HepG2 (cell line): Measurements from ENCODE around the gene STN1. TPM values are rescaled to one million over a fixed set of nuclear protein-coding genes. Genes with fewer than 3 reads are reported as not detected.

Experiments used
- CREB1 ChIP-seq, 2 experiments: fragments of 450-650 bp in 1 of 2; IDR thresholded peaks; 2 replicates each; pipeline ENCODE4 v1.6.1; 2016 to 2017; ENCODE audit warnings: control low read depth in 1 of 2, mild to moderate bottlenecking in 1 of 2, missing compliant biosample characterization in 1 of 2, missing genetic modification characterization in 1 of 2
- MATR3 ChIP-seq: sonication (generic); formaldehyde crosslinking; IDR thresholded peaks from 2 replicates; pipeline ENCODE4 v1.4.0; 2020; ENCODE audit warnings: missing genetic modification reagents
- NFE2L1 ChIP-seq: sonication (generic); formaldehyde crosslinking; IDR thresholded peaks from 2 replicates; pipeline ENCODE4 v1.4.0; 2020; ENCODE audit warnings: missing genetic modification reagents, mild to moderate bottlenecking, borderline replicate concordance
- NPAS2 ChIP-seq: sonication (generic); formaldehyde crosslinking; IDR thresholded peaks from 2 replicates; pipeline ENCODE4 v1.8.0; 2022; ENCODE audit warnings: mild to moderate bottlenecking, missing genetic modification reagents, borderline replicate concordance
- SALL1 ChIP-seq: sonication (generic); formaldehyde crosslinking; IDR thresholded peaks from 2 replicates; pipeline ENCODE4 v1.8.0; 2022; ENCODE audit warnings: mild to moderate bottlenecking, missing genetic modification reagents
- SETDB1 ChIP-seq: sonication (generic); formaldehyde crosslinking; IDR thresholded peaks from 2 replicates; pipeline ENCODE4 v1.5.1; 2020; ENCODE audit warnings: missing genetic modification reagents, mild to moderate bottlenecking, borderline replicate concordance
- SIN3B ChIP-seq: fragments of 150-350 bp; IDR thresholded peaks from 2 replicates; pipeline ENCODE4 v1.6.1; 2014; ENCODE audit warnings: low read length
- TCF7 ChIP-seq: sonication (generic); IDR thresholded peaks from 2 replicates; pipeline ENCODE4 v1.6.1; 2016; ENCODE audit warnings: antibody characterized with exemption, low read depth
- TEAD2 ChIP-seq: sonication (generic); formaldehyde crosslinking; IDR thresholded peaks from 2 replicates; pipeline ENCODE4 v1.9.0; 2021; ENCODE audit warnings: missing genetic modification reagents
- ZFP36L1 ChIP-seq: sonication (generic); formaldehyde crosslinking; IDR thresholded peaks from 2 replicates; pipeline ENCODE4 v1.8.0; 2022; ENCODE audit warnings: mild to moderate bottlenecking, missing genetic modification reagents, moderate library complexity
- ZFP82 ChIP-seq: sonication (generic); formaldehyde crosslinking; IDR thresholded peaks from 2 replicates; pipeline ENCODE4 v1.5.1; 2020; ENCODE audit warnings: mild to moderate bottlenecking, missing genetic modification reagents, borderline replicate concordance
- ZFY ChIP-seq: sonication (generic); formaldehyde crosslinking; IDR thresholded peaks from 2 replicates; pipeline ENCODE4 v1.4.0; 2020; ENCODE audit warnings: missing genetic modification reagents
- ZNF550 ChIP-seq: sonication (generic); formaldehyde crosslinking; IDR thresholded peaks from 2 replicates; pipeline ENCODE4 v1.4.0; 2020; ENCODE audit warnings: mild to moderate bottlenecking, missing genetic modification reagents, borderline replicate concordance
- ZNF564 ChIP-seq: sonication (generic); formaldehyde crosslinking; IDR thresholded peaks from 2 replicates; pipeline ENCODE4 v1.8.1; 2023; ENCODE audit warnings: mild to moderate bottlenecking, missing genetic modification reagents
- ZSCAN31 ChIP-seq: sonication (generic); formaldehyde crosslinking; IDR thresholded peaks from 2 replicates; pipeline ENCODE4 v1.5.0; 2020; ENCODE audit warnings: low read depth, mild to moderate bottlenecking, missing genetic modification reagents
- ZZZ3 ChIP-seq: sonication (generic); formaldehyde crosslinking; IDR thresholded peaks from 2 replicates; pipeline ENCODE4 v1.4.0; 2020; ENCODE audit warnings: missing genetic modification reagents, mild to moderate bottlenecking, borderline replicate concordance
- polyA plus RNA-seq, 8 experiments: library from polyadenylated mRNA; depleted of rRNA in 3 of 8; stranded (reverse) in 7 of 8; unstranded in 1 of 8; fragments of >200 nt; fragmentation: Illumina TruSeq in 4 of 8; extraction: Trizol in 4 of 8; gene quantifications; 2 replicates each; pipeline versions ENCODE4 v1.2.1 to v1.2.3, GENCODE V29; 2011 to 2016; ENCODE audit warnings: low read depth in 4 of 8, missing spikeins in 1 of 8, mixed read lengths in 1 of 8; ENCODE audit not compliant: insufficient read depth in 1 of 8
- total RNA-seq, 5 experiments: library from RNA; depleted of rRNA; stranded (reverse); fragments of >200 nt; fragmentation: Illumina TruSeq; extraction: Trizol; gene quantifications; 2 replicates each; pipeline ENCODE4 v1.2.3, GENCODE V29; 2016; ENCODE audit warnings: low read depth in 1 of 5
- TF ChIP-seq, protein P1 (sequence below): IDR thresholded peaks from 2 replicates; pipeline ENCODE4 v1.6.1; 2012; ENCODE audit warnings: inconsistent platforms
- TF ChIP-seq, protein P2 (sequence below): sonication (generic); formaldehyde crosslinking; IDR thresholded peaks from 2 replicates; pipeline ENCODE4 v1.5.0; 2020; ENCODE audit warnings: mild to moderate bottlenecking, missing genetic modification reagents
- TF ChIP-seq, protein P3 (sequence below): IDR thresholded peaks from 2 replicates; pipeline ENCODE4 v1.6.1; 2016; ENCODE audit warnings: low read depth
- TF ChIP-seq, protein P4 (sequence below): sonication (generic); formaldehyde crosslinking; IDR thresholded peaks from 2 replicates; pipeline ENCODE4 v1.5.0; 2020; ENCODE audit warnings: missing genetic modification reagents
- TF ChIP-seq, protein P5 (sequence below): IDR thresholded peaks from 2 replicates; pipeline ENCODE4 v1.6.1; 2016; ENCODE audit warnings: missing genetic modification reagents, missing compliant biosample characterization
- TF ChIP-seq, protein P6 (sequence below): IDR thresholded peaks from 2 replicates; pipeline ENCODE4 v1.6.1; 2016; ENCODE audit warnings: low read depth, control low read depth

Gene STN1
- total and polyA plus RNA-seq, 2 of the 13 experiments (the other 11 are each of a cell fraction or from before 2014, with no cell fraction given) = 17.6 to 22.7 TPM

DNA sequence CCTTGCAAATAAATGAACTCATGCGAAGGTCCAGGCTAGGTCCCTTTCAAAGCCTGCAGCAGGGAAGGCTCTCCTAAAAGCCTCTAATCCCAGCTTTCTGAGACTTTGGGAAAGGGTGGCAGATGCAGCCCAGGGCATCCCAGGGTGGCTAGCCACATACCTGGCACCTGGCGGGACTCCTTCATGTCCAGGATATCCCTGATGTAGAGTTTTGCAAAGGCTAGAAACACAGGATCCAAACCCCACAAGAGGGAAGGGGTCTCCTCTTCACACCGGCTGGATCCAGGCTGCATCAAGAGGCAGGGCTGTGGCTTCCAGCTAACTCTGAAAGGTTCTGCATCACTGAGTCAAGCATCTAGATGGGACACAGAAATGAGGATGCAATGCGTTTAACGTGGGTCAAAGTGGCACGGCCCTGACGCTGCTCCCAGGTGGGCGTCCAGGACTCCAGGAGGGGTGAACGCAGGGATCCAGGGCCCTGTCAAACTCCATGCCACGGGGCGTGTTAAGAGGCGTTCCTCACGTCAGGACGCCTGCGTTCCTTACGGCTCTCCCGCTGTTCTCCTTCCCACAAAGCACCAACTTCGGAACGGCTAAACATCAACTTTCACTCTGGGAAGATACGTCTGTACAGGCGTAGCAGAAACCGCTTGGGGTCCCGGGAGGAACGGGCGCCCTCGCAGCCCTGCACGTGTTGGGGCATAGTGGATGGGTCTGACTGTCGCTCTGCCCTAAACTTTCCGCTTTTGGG, 507 bp downstream of the STN1 start (continued):
- TF ChIP-seq ZSCAN31 (CRISPR knock-in tag) (no peak), ZZZ3 (CRISPR knock-in tag) (no peak), SALL1 (CRISPR knock-in tag) (0 out of 2 replicates have a peak, but pooled peaks have one; percentile 43), SIN3B (no peak), ZFP36L1 (CRISPR knock-in tag) (0 out of 2 replicates have a peak, but pooled peaks have one; percentile 63), TCF7 (no peak), ZNF564 (CRISPR knock-in tag) (no peak), NPAS2 (no peak), MATR3 (CRISPR knock-in tag) (no peak), TEAD2 (CRISPR knock-in tag) (peak; percentile 38; the same call in 1 of the 2 replicates), ZFP82 (CRISPR knock-in tag) (no peak), CREB1 (IDR thresholded peaks at IDR 0.05) (no peak), CREB1 (CRISPR knock-in tag; IDR thresholded peaks at IDR 0.05) (no peak), SETDB1 (CRISPR knock-in tag) (no peak), ZNF550 (CRISPR knock-in tag) (no peak), ZFY (CRISPR knock-in tag) (peak; percentile 15), NFE2L1 (CRISPR knock-in tag) (no peak; the same call in 1 of the 2 replicates)
- TF ChIP-seq, protein P1, sequence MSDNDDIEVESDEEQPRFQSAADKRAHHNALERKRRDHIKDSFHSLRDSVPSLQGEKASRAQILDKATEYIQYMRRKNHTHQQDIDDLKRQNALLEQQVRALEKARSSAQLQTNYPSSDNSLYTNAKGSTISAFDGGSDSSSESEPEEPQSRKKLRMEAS = peak; percentile 77
- TF ChIP-seq, protein P2, sequence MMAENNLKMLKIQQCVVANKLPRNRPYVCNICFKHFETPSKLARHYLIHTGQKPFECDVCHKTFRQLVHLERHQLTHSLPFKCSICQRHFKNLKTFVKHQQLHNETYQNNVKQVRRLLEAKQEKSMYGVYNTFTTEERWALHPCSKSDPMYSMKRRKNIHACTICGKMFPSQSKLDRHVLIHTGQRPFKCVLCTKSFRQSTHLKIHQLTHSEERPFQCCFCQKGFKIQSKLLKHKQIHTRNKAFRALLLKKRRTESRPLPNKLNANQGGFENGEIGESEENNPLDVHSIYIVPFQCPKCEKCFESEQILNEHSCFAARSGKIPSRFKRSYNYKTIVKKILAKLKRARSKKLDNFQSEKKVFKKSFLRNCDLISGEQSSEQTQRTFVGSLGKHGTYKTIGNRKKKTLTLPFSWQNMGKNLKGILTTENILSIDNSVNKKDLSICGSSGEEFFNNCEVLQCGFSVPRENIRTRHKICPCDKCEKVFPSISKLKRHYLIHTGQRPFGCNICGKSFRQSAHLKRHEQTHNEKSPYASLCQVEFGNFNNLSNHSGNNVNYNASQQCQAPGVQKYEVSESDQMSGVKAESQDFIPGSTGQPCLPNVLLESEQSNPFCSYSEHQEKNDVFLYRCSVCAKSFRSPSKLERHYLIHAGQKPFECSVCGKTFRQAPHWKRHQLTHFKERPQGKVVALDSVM = no peak
- TF ChIP-seq, protein P3, sequence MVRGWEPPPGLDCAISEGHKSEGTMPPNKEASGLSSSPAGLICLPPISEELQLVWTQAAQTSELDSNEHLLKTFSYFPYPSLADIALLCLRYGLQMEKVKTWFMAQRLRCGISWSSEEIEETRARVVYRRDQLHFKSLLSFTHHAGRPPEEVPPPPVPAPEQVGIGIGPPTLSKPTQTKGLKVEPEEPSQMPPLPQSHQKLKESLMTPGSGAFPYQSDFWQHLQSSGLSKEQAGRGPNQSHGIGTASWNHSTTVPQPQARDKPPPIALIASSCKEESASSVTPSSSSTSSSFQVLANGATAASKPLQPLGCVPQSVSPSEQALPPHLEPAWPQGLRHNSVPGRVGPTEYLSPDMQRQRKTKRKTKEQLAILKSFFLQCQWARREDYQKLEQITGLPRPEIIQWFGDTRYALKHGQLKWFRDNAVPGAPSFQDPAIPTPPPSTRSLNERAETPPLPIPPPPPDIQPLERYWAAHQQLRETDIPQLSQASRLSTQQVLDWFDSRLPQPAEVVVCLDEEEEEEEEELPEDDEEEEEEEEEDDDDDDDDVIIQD (CRISPR knock-in tag) = no peak
- TF ChIP-seq, protein P4, sequence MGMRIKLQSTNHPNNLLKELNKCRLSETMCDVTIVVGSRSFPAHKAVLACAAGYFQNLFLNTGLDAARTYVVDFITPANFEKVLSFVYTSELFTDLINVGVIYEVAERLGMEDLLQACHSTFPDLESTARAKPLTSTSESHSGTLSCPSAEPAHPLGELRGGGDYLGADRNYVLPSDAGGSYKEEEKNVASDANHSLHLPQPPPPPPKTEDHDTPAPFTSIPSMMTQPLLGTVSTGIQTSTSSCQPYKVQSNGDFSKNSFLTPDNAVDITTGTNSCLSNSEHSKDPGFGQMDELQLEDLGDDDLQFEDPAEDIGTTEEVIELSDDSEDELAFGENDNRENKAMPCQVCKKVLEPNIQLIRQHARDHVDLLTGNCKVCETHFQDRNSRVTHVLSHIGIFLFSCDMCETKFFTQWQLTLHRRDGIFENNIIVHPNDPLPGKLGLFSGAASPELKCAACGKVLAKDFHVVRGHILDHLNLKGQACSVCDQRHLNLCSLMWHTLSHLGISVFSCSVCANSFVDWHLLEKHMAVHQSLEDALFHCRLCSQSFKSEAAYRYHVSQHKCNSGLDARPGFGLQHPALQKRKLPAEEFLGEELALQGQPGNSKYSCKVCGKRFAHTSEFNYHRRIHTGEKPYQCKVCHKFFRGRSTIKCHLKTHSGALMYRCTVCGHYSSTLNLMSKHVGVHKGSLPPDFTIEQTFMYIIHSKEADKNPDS (CRISPR knock-in tag) = no peak
- TF ChIP-seq, protein P5, sequence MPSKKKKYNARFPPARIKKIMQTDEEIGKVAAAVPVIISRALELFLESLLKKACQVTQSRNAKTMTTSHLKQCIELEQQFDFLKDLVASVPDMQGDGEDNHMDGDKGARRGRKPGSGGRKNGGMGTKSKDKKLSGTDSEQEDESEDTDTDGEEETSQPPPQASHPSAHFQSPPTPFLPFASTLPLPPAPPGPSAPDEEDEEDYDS (CRISPR knock-in tag) = no peak
- TF ChIP-seq, protein P6, sequence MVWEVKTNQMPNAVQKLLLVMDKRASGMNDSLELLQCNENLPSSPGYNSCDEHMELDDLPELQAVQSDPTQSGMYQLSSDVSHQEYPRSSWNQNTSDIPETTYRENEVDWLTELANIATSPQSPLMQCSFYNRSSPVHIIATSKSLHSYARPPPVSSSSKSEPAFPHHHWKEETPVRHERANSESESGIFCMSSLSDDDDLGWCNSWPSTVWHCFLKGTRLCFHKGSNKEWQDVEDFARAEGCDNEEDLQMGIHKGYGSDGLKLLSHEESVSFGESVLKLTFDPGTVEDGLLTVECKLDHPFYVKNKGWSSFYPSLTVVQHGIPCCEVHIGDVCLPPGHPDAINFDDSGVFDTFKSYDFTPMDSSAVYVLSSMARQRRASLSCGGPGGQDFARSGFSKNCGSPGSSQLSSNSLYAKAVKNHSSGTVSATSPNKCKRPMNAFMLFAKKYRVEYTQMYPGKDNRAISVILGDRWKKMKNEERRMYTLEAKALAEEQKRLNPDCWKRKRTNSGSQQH (CRISPR knock-in tag) = peak; percentile 63
